Measurements from ENCODE around the gene EEFSEC. TPM values are rescaled to one million over a fixed set of nuclear protein-coding genes. Genes with fewer than 3 reads are reported as not detected.

The EEFSEC gene
- total RNA-seq, 2 experiments from 2014 or later: 19.2 to 19.6 TPM

DNA sequence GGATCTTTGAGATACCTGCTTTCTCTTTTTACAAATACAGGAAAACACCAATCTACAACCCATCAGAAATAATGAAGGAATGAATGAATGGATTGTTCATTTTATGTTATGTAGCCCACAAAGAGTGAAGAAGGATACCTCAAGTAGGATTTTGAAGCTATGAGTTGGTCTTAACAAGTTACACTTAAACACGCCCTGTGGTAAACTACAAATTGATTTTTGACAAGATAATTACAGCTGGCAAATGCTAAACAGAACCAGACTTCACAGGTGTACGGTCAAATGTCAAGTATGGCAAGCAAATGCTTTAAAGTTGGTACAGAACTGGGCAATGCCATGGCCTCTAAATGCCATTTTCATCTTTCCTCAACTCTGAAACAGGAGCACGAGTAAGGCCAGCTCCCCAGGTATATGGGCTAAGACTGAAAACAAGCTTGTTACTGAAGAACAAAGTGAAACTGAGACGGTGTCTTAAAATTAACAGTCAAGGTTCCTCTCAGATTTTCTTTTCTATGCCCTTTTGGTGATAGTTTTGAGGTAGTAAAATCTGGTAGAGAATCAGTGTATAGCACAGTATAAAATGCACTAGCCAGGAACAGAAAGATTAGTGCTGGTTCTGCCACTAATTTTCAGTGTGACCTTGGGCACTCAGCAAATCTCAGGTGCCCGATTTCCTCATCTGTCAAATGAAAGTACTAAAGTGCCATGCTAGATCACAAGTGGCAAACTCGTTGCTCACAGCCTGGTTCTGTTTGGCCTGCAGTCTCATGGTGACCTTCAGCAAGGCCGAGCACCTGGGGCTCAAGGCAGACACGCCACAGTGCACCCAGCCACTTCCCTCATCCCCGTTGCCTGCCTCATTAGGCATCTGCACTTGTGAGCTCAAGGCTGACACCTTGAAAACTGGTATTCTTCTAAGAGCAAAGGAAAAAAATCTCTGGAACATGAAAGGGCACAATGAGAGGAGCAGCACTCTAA lies 39.2 kb upstream of the EEFSEC start:
- ATAC-seq: no peak
- POLR2A ChIA-PET: interaction anchor here (0.9 to 3.9 kb wide), 2 partner anchors 9 to 38 kb away, joined by 3 to 30 read pairs; partner anchors contain the start of gene RUVBL1
- H3K27ac Mint-ChIP-seq: peak overlapping the region; percentile 86

GRCh38 chr3:128122013-128122412 lies 31.3 kb upstream of the EEFSEC start:
- no peaks in the 10 kb centered on the region for H3K27me3 Mint-ChIP-seq
- peaks cover 33% of the 10 kb centered on the region for H3K4me1 Mint-ChIP-seq (ENCODE audit: low read depth)
- H3K27ac Mint-ChIP-seq: peak overlapping the region; percentile 94
- no peak for ATAC-seq
- no peak for DNase-seq
- peak overlapping the region; percentile 99 for H3K4me3 Mint-ChIP-seq
- intact Hi-C loops (cut with micrococcal nuclease): no loop called here
- H3K9me3 Mint-ChIP-seq: no peaks in the 10 kb centered on the region
- POLR2A ChIA-PET: interaction anchor here (1.6 to 2.6 kb wide), 2 partner anchors 9 to 12 kb away, joined by 4 to 30 read pairs; no protein-coding TSS in a partner anchor
- no peak for TF ChIP-seq CTCF (IDR thresholded peaks at IDR 0.05)
- CTCF ChIA-PET: interaction anchor here (0.6 to 1.7 kb wide), 2 partner anchors 23 to 525 kb away, joined by 3 to 8 read pairs; no protein-coding TSS in a partner anchor
- H3K36me3 Mint-ChIP-seq (ENCODE audit: low read depth): peaks cover 40% of the 10 kb centered on the region

More for the DNA sequence above, 39.2 kb upstream of the EEFSEC start:
- peak overlapping the region; percentile 44 for H3K4me3 Mint-ChIP-seq
- intact Hi-C loops (cut with micrococcal nuclease): no loop called here
- no peaks in the 10 kb centered on the region for H3K27me3 Mint-ChIP-seq
- CTCF ChIA-PET: interaction anchor here (1.6 kb wide), 1 partner anchor 19 kb away, joined by 6 read pairs; no protein-coding TSS in a partner anchor
- H3K4me1 Mint-ChIP-seq (ENCODE audit: low read depth): peaks cover 56% of the 10 kb centered on the region
- H3K36me3 Mint-ChIP-seq (ENCODE audit: low read depth): peaks cover 71% of the 10 kb centered on the region
- no peak for TF ChIP-seq CTCF (IDR thresholded peaks at IDR 0.05)
- H3K9me3 Mint-ChIP-seq: no peaks in the 10 kb centered on the region
- no peak for DNase-seq

DNA sequence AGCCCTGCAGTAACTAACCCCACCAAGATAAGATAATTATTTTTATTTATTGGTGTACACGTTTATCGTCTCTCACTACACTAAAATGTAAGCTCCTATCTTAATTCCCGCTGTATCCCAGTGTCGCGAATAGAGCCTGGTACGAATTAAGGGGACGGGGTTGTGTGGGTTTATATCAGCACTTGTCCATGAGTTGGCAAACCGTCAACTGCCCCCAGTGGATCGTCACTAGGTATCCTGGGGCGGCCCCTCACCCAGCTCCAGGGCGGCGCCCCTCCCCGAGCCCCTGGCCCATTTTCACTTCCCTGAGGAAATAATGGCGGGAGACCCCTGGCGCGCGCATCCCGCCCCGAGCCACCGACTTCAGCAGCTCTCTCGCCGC lies 30.1 kb upstream of the EEFSEC start:
- ChIA-PET CTCF (interaction anchor here (1.3 to 2.6 kb wide), 6 partner anchors 10 to 548 kb away, joined by 3 to 16 read pairs (median 8); no protein-coding TSS in a partner anchor), POLR2A (interaction anchor here (0.5 to 2.6 kb wide), 8 partner anchors 10 to 847 kb away, joined by 3 to 30 read pairs (median 4); partner anchors contain the start of gene EEFSEC)
- Mint-ChIP-seq H3K27me3 (no peaks in the 10 kb centered on the region), H3K9me3 (no peaks in the 10 kb centered on the region), H3K36me3 (ENCODE audit: low read depth) (peaks cover 31% of the 10 kb centered on the region), H3K4me3 (peak overlapping the region; percentile 99), H3K27ac (peak overlapping the region; percentile 94), H3K4me1 (ENCODE audit: low read depth) (peaks cover 28% of the 10 kb centered on the region)
- TF ChIP-seq CTCF (IDR thresholded peaks at IDR 0.05): no peak
- ATAC-seq: no peak
- no peak for DNase-seq
- intact Hi-C loops (cut with micrococcal nuclease): no loop called here

GRCh38 chr3:128123538-128124368 lies 29.5 kb upstream of the EEFSEC start, which contains the start of gene RUVBL1:
RUVBL1 (minus strand) TSS chr3:128123812; CDS start chr3:128123724, 88 bp downstream.
- Mint-ChIP-seq H3K4me3 (peak within 1 kb of the TSS; percentile 99), H3K9me3 (no peaks in the 10 kb centered on the region), H3K27me3 (no peaks in the 10 kb centered on the region), H3K4me1 (ENCODE audit: low read depth) (peaks cover 22% of the 10 kb centered on the region), H3K27ac (peak within 1 kb of the TSS; percentile 94), H3K36me3 (ENCODE audit: low read depth) (peaks cover 25% of the 10 kb centered on the region)
- ChIA-PET CTCF (interaction anchor here (1.3 to 2.6 kb wide), 6 partner anchors 10 to 549 kb away, joined by 3 to 16 read pairs (median 8); no protein-coding TSS in a partner anchor), POLR2A (interaction anchor here (0.5 to 2.6 kb wide), 12 partner anchors 9 to 847 kb away, joined by 3 to 30 read pairs (median 3); partner anchors contain the start of genes EEFSEC and SEC61A1)
- intact Hi-C loops (cut with micrococcal nuclease): no loop called here
- DNase-seq (peak; percentile 99), ATAC-seq (peak; percentile 99)
- no peak for TF ChIP-seq CTCF (IDR thresholded peaks at IDR 0.05)
